Natural killer cell (primary cell): ENCODE measurements around the gene LMAN2L. TPM values are rescaled to one million over a fixed set of nuclear protein-coding genes. Genes with fewer than 3 reads are reported as not detected.

ENCODE experiments used
- ATAC-seq, 3 donors: fragments of 150-1000 bp in 2 of 3; fragments of 200-7000 bp in 1 of 3; cut with Tn5 transposase; 1 replicate in 1 of 3; 2 replicates in 2 of 3; pipeline ENCODE4 v1.10.0; 2021; ENCODE audit warnings: mild to moderate bottlenecking in 2 of 3, moderate library complexity in 2 of 3
- DNase-seq, 2 donors: peaks; one replicate each; pipeline versions ENCODE4 v3.0.0 to v3.0.0-alpha.2; 2013 to 2021; ENCODE audit warnings: mixed read lengths in 1 of 2
- H3K27ac ChIP-seq: one replicate; pipeline ENCODE4 v1.5.1; 2013; ENCODE audit warnings: mild to moderate bottlenecking, low read length
- H3K27me3 ChIP-seq: one replicate; pipeline ENCODE4 v1.6.1; 2013; ENCODE audit warnings: low read length; ENCODE audit not compliant: control insufficient read depth, insufficient read depth
- H3K36me3 ChIP-seq: one replicate; pipeline ENCODE4 v1.6.1; 2013; ENCODE audit warnings: low read length; ENCODE audit not compliant: control insufficient read depth, insufficient read depth
- H3K4me1 ChIP-seq: one replicate; pipeline ENCODE4 v1.6.1; 2013; ENCODE audit warnings: low read length; ENCODE audit not compliant: control insufficient read depth, insufficient read depth
- H3K4me3 ChIP-seq: one replicate; pipeline ENCODE4 v1.5.1; 2013; ENCODE audit warnings: low read length
- H3K9me3 ChIP-seq: one replicate; pipeline ENCODE4 v1.6.1; 2013; ENCODE audit warnings: low read length; ENCODE audit not compliant: control insufficient read depth, insufficient read depth
- H3K27ac Mint-ChIP-seq, 2 donors: one replicate each; pipeline ENCODE4 v1.8.0; 2022; ENCODE audit warnings: mild to moderate bottlenecking in 2 of 2, mixed read lengths in 2 of 2, moderate library complexity in 1 of 2
- H3K27me3 Mint-ChIP-seq, 2 donors: one replicate each; pipeline ENCODE4 v1.8.0; 2022; ENCODE audit warnings: low read depth in 2 of 2, mixed read lengths in 2 of 2
- H3K36me3 Mint-ChIP-seq: one replicate; pipeline ENCODE4 v1.8.0; 2022; ENCODE audit warnings: mixed read lengths
- H3K4me1 Mint-ChIP-seq, 2 donors: one replicate each; pipeline ENCODE4 v1.8.0; 2022; ENCODE audit warnings: mixed read lengths in 2 of 2
- H3K4me3 Mint-ChIP-seq: one replicate; pipeline ENCODE4 v1.8.0; 2022; ENCODE audit warnings: mild to moderate bottlenecking, moderate library complexity, mixed read lengths
- H3K9me3 Mint-ChIP-seq, 2 donors: one replicate each; pipeline ENCODE4 v1.8.0; 2022; ENCODE audit warnings: mixed read lengths in 2 of 2
- CTCF ChIP-seq: fragments of 200-600 bp; IDR thresholded peaks from one replicate; pipeline ENCODE4 v1.8.0; 2022; ENCODE audit warnings: antibody characterized with exemption
- WGBS: methylation state at CpG from one replicate; pipeline ENCODE4 v1.1.7; 2013; ENCODE audit warnings: missing lambda C conversion rate; ENCODE audit not compliant: insufficient coverage; 5-methylcytosine and 5-hydroxymethylcytosine counted together
- intact Hi-C: fragments of 100-400 bp; cut with micrococcal nuclease; formaldehyde crosslinking; loops from one replicate; pipeline ENCODE4 v1.14.2; 2022
- total RNA-seq, 4 donors: library from RNA; stranded (reverse); fragments of 120-200 nt in 1 of 4; gene quantifications; one replicate each; pipeline versions ENCODE4 v1.2.3 to v1.2.4, GENCODE V29; 2013 to 2022

The LMAN2L gene
- total RNA-seq, 3 donors from 2014 or later (not counting 1 experiment from before 2014, with no cell fraction given) = 4.0 to 7.9 (median 5.9) TPM

DNA sequence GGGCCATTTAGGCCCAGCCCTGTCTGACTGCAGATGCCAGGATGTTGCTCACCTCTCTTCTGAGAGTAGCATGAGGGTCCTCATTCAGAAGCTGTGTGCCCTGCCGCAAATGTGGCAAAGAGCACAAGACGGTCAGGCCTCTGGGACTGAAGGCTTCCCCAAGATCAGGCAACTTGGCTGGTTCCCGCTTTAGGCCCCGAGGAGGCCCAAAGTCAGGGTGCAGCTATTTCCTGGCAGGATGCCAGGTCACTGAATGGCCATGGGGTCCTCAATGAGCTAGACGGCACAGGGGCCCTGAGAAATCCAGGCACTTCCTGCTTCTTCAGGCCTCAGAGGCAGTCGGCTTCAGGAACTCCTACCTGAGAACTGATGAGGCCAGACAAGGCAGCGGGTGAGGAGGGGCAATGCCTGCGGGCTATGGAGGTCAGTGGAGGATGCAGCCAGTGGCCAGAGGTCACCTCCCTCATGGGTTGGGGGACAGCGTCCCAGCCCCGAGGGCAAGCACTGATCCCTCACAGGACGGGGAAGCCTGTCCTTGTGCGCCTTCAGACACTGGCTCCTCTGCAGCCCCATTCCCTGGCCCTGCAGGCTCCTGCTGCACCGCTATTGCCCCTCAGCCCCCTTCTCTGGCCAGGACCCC is 44.9 kb downstream of the LMAN2L start:
- H3K4me3 Mint-ChIP-seq = no peak overlapping the region
- H3K9me3 ChIP-seq = no peaks in the 10 kb centered on the region
- no peak for TF ChIP-seq CTCF
- H3K27ac Mint-ChIP-seq = no peak overlapping the region
- no peak overlapping the region for H3K27ac ChIP-seq
- H3K4me3 ChIP-seq = no peak overlapping the region
- intact Hi-C loops = no loop called here
- H3K27me3 Mint-ChIP-seq = no peaks in the 10 kb centered on the region
- H3K36me3 ChIP-seq = no peaks in the 10 kb centered on the region
- no peaks in the 10 kb centered on the region for H3K4me1 ChIP-seq
- H3K36me3 Mint-ChIP-seq = no peaks in the 10 kb centered on the region
- no peaks in the 10 kb centered on the region for H3K27me3 ChIP-seq
- H3K4me1 Mint-ChIP-seq = no peaks in the 10 kb centered on the region
- no peak for DNase-seq
- no peak for ATAC-seq
- no peaks in the 10 kb centered on the region for H3K9me3 Mint-ChIP-seq
- 90% methylated on average over 13 of the region's 13 CpGs for WGBS

DNA sequence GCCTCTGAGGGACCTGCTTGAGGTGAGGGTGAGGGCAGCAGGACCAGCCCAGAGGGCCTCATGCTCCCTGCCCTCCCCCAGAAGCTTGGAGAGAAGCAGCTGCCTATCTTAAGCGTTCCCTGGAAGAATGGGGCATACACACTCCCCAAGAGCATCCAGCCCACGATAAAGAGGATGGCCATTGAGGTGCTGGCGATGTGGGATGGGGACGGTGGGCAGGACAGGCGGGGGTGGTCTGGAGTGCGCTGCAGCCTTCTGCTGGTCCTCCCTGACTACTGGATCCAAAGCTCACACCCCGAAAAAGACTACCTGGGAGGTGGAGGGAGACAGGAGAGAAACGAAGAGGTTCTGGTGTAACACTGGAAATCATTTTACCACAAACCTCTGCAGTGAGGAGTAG is 45.6 kb downstream of the LMAN2L start:
- no peaks in the 10 kb centered on the region for H3K27me3 ChIP-seq
- intact Hi-C loops = no loop called here
- H3K27ac Mint-ChIP-seq = no peak overlapping the region
- no peaks in the 10 kb centered on the region for H3K4me1 Mint-ChIP-seq
- H3K9me3 Mint-ChIP-seq = no peaks in the 10 kb centered on the region
- DNase-seq (no peak), ATAC-seq (no peak)
- no peaks in the 10 kb centered on the region for H3K36me3 Mint-ChIP-seq
- H3K9me3 ChIP-seq = no peaks in the 10 kb centered on the region
- no peaks in the 10 kb centered on the region for H3K36me3 ChIP-seq
- H3K4me3 Mint-ChIP-seq = no peak overlapping the region
- no peak for TF ChIP-seq CTCF
- no peak overlapping the region for H3K27ac ChIP-seq
- no peak overlapping the region for H3K4me3 ChIP-seq
- WGBS = 82% methylated on average over 7 of the region's 8 CpGs
- H3K27me3 Mint-ChIP-seq = no peaks in the 10 kb centered on the region
- H3K4me1 ChIP-seq = no peaks in the 10 kb centered on the region

GRCh38 chr2:96693286-96694200 is 46.3 kb downstream of the LMAN2L start:
- TF ChIP-seq CTCF = no peak
- no peak overlapping the region for H3K4me3 Mint-ChIP-seq
- H3K9me3 Mint-ChIP-seq = no peaks in the 10 kb centered on the region
- no peaks in the 10 kb centered on the region for H3K4me1 Mint-ChIP-seq
- no peak overlapping the region for H3K27ac Mint-ChIP-seq
- Histone ChIP-seq H3K27ac (no peak overlapping the region), H3K27me3 (no peaks in the 10 kb centered on the region), H3K36me3 (no peaks in the 10 kb centered on the region), H3K4me3 (no peak overlapping the region), H3K4me1 (no peaks in the 10 kb centered on the region), H3K9me3 (no peaks in the 10 kb centered on the region)
- intact Hi-C loops = no loop called here
- DNase-seq = no peak
- no peaks in the 10 kb centered on the region for H3K27me3 Mint-ChIP-seq
- H3K36me3 Mint-ChIP-seq = no peaks in the 10 kb centered on the region
- 76% methylated on average over 14 of the region's 14 CpGs for WGBS
- ATAC-seq = no peak
